Vagina (tissue), 2 donors: ENCODE measurements around the gene STX19. TPM values are rescaled to one million over a fixed set of nuclear protein-coding genes. Genes with fewer than 3 reads are reported as not detected.

Experiments
- DNase-seq, 2 donors: peaks; one replicate each; pipeline ENCODE4 v3.0.0-alpha.2; 2017; ENCODE audit errors: extremely low spot score in 2 of 2
- H3K27ac ChIP-seq: fragments of 200-600 bp; sonication (generic); one replicate; pipeline ENCODE4 v1.5.1; 2019
- H3K27me3 ChIP-seq: fragments of 200-600 bp; sonication (generic); one replicate; pipeline ENCODE4 v1.5.1; 2019
- H3K36me3 ChIP-seq, 2 donors: fragments of 200-600 bp; sonication (generic); one replicate each; pipeline ENCODE4 v1.5.1; 2017 to 2019
- H3K4me1 ChIP-seq: fragments of 200-600 bp; sonication (generic); one replicate; pipeline ENCODE4 v1.5.1; 2019
- H3K4me3 ChIP-seq, 2 donors: fragments of 200-600 bp; sonication (generic); 1 replicate in 1 of 2; 2 replicates in 1 of 2; pipeline ENCODE4 v1.5.1; 2016 to 2019
- H3K9me3 ChIP-seq: fragments of 200-600 bp; sonication (generic); one replicate; pipeline ENCODE4 v1.5.1; 2019
- POLR2A ChIP-seq, 2 donors: fragments of 450-650 bp; IDR thresholded peaks; one replicate each; pipeline ENCODE4 v1.6.1; 2017; ENCODE audit warnings: antibody characterized with exemption in 2 of 2, mild to moderate bottlenecking in 2 of 2, moderate library complexity in 2 of 2
- POLR2AphosphoS5 ChIP-seq, 2 donors: sonication (generic); formaldehyde crosslinking; IDR thresholded peaks; one replicate each; pipeline ENCODE4 v1.9.0; 2017; ENCODE audit warnings: antibody characterized with exemption in 2 of 2, mild to moderate bottlenecking in 2 of 2, low read depth in 1 of 2; ENCODE audit not compliant: insufficient read depth in 1 of 2
- intact Hi-C: fragments of 100-400 bp; cut with DNase I; formaldehyde crosslinking; loops from one replicate; pipeline ENCODE4 v1.15.1; 2023
- total RNA-seq: library from RNA; depleted of rRNA; stranded (reverse); fragments of >200 nt; gene quantifications from one replicate; pipeline ENCODE4 v1.2.3, GENCODE V29; 2016
- TF ChIP-seq, protein P1 (sequence below), 3 experiments: fragments of 450-650 bp in 2 of 3; fragments of 200-600 bp in 1 of 3; sonication (generic) in 1 of 3; IDR thresholded peaks; one replicate each; pipeline ENCODE4 v1.5.1; 2017 to 2019; ENCODE audit warnings: antibody characterized with exemption in 3 of 3, mild to moderate bottlenecking in 2 of 3, moderate library complexity in 2 of 3

Gene STX19
- total RNA-seq, 1 donor from 2014 or later: 2.5 TPM

DNA sequence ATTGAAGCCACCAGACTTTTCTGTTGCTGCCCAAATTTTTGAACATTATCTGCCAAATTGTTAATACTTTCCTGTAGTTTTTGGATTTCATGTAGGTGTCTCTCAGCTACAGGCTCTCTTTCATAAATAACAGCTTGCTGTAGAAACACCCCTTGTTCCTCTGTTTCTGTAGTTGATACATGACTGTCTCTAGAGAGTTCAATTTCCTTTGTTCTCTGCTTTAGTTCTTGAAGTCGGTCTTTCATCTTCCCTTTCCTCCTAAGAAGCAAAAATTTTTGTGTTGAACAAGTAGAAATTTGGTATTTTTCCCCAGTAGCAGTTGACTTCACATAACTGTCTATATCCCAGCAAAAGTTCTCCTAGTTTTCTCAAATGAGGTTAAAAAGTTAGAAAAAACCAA, 13.4 kb downstream of the STX19 start:
- Histone ChIP-seq H3K36me3 (no peaks in the 10 kb centered on the region), H3K27ac (no peak overlapping the region), H3K9me3 (no peaks in the 10 kb centered on the region), H3K27me3 (no peaks in the 10 kb centered on the region), H3K4me3 (no peak overlapping the region), H3K4me1 (no peaks in the 10 kb centered on the region)
- no peak for DNase-seq
- intact Hi-C loops: no loop called here
- no peak for TF ChIP-seq POLR2AphosphoS5 (IDR thresholded peaks at IDR 0.05; ENCODE audit: insufficient read depth in 1 of 2, low read depth in 1 of 2)
- TF ChIP-seq, protein P1, sequence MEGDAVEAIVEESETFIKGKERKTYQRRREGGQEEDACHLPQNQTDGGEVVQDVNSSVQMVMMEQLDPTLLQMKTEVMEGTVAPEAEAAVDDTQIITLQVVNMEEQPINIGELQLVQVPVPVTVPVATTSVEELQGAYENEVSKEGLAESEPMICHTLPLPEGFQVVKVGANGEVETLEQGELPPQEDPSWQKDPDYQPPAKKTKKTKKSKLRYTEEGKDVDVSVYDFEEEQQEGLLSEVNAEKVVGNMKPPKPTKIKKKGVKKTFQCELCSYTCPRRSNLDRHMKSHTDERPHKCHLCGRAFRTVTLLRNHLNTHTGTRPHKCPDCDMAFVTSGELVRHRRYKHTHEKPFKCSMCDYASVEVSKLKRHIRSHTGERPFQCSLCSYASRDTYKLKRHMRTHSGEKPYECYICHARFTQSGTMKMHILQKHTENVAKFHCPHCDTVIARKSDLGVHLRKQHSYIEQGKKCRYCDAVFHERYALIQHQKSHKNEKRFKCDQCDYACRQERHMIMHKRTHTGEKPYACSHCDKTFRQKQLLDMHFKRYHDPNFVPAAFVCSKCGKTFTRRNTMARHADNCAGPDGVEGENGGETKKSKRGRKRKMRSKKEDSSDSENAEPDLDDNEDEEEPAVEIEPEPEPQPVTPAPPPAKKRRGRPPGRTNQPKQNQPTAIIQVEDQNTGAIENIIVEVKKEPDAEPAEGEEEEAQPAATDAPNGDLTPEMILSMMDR (IDR thresholded peaks at IDR 0.05): no peak
- no peak for TF ChIP-seq POLR2A (IDR thresholded peaks at IDR 0.05)

DNA sequence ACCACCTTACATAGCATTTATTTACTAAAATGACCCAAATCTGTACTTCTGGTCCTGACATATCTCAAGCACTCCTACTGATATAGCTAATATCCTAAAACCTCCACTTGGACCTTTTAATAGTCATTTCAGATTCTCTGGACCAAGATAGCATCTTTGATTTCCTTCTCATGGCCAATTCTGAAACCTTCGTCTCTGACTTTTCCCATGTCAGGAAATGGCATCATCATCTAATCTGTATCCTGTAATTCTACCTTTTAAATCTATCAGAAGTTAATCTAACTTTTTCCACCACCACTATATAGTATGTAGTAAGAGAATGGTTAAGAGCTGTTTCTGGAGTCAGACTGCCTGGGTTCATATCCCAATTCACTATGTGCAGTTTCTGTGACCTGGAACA, 16.2 kb downstream of the STX19 start:
- Histone ChIP-seq H3K4me3 (no peak overlapping the region), H3K27me3 (no peaks in the 10 kb centered on the region), H3K9me3 (no peaks in the 10 kb centered on the region), H3K27ac (no peak overlapping the region), H3K36me3 (no peaks in the 10 kb centered on the region), H3K4me1 (no peaks in the 10 kb centered on the region)
- TF ChIP-seq POLR2AphosphoS5 (IDR thresholded peaks at IDR 0.05; ENCODE audit: insufficient read depth in 1 of 2, low read depth in 1 of 2) (no peak), POLR2A (IDR thresholded peaks at IDR 0.05) (no peak)
- TF ChIP-seq, protein P1 (IDR thresholded peaks at IDR 0.05): no peak
- intact Hi-C loops: no loop called here
- DNase-seq: no peak

DNA sequence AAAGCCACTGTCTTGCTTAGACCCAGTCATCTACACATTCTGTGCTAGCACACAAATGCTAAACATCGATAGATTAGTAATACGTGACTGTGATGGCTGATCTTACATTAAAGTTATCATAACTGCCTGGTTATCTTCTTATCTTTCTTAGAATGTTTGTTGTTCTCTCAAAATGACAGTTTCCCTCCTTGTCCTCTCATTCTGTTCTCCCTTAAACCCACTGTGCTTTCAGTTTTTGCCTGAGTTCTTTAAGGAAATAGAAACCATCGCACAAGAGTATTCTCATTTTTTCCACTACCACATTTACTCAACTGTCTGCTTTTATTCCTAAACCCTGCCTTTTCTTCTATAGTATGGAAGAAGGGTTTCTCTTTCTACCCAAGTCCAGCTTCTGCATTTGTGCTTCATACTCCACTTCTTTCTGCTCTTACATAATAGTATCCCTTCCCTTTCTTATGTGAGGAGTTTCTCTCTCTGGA, 17.1 kb downstream of the STX19 start:
- H3K27ac ChIP-seq: no peak overlapping the region
- TF ChIP-seq, protein P1 (IDR thresholded peaks at IDR 0.05): no peak
- TF ChIP-seq POLR2A (IDR thresholded peaks at IDR 0.05) (no peak), POLR2AphosphoS5 (IDR thresholded peaks at IDR 0.05; ENCODE audit: insufficient read depth in 1 of 2, low read depth in 1 of 2) (no peak)
- H3K9me3 ChIP-seq: no peaks in the 10 kb centered on the region
- intact Hi-C loops: no loop called here
- no peaks in the 10 kb centered on the region for H3K4me1 ChIP-seq
- H3K36me3 ChIP-seq: no peaks in the 10 kb centered on the region
- H3K27me3 ChIP-seq: no peaks in the 10 kb centered on the region
- no peak overlapping the region for H3K4me3 ChIP-seq
- no peak for DNase-seq

DNA sequence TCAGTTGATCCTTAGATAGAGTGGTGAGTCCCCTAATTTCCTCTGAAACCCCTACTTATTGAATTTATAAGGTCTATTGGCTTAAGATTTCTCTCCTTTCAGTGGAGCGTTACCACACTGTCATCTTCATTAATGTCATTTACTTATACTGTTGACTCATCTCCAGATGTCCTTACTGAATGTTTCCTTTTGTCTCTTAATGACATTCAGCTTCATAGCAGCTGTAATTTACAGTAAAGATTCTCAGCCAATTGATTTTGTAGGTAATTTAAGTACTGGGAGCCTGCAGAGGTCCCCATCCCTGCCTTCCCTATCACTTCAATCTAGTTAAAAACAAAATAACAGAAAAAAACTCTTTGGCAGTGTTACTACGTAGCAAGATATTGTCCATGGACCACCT, 18.8 kb downstream of the STX19 start:
- no peak overlapping the region for H3K27ac ChIP-seq
- no peaks in the 10 kb centered on the region for H3K27me3 ChIP-seq
- TF ChIP-seq POLR2AphosphoS5 (IDR thresholded peaks at IDR 0.05; ENCODE audit: insufficient read depth in 1 of 2, low read depth in 1 of 2): no peak
- TF ChIP-seq, protein P1 (IDR thresholded peaks at IDR 0.05): no peak
- TF ChIP-seq POLR2A (IDR thresholded peaks at IDR 0.05): no peak
- no peak overlapping the region for H3K4me3 ChIP-seq
- no peak for DNase-seq
- no peaks in the 10 kb centered on the region for H3K9me3 ChIP-seq
- H3K4me1 ChIP-seq: peaks cover 7% of the 10 kb centered on the region
- intact Hi-C loops: loop anchor here (5.0 kb wide), 1 partner anchor 58 kb away; no protein-coding TSS in a partner anchor
- no peaks in the 10 kb centered on the region for H3K36me3 ChIP-seq

GRCh38 chr3:94008253-94008652, 20.1 kb downstream of the STX19 start:
- no peaks in the 10 kb centered on the region for H3K36me3 ChIP-seq
- no peak overlapping the region for H3K27ac ChIP-seq
- H3K4me1 ChIP-seq: peaks cover 8% of the 10 kb centered on the region
- H3K9me3 ChIP-seq: no peaks in the 10 kb centered on the region
- H3K27me3 ChIP-seq: no peaks in the 10 kb centered on the region
- intact Hi-C loops: loop anchor here (5.0 kb wide), 1 partner anchor 59 kb away; no protein-coding TSS in a partner anchor
- H3K4me3 ChIP-seq: no peak overlapping the region
- DNase-seq: no peak
- TF ChIP-seq, protein P1 (IDR thresholded peaks at IDR 0.05): no peak
- no peak for TF ChIP-seq POLR2A (IDR thresholded peaks at IDR 0.05)
- no peak for TF ChIP-seq POLR2AphosphoS5 (IDR thresholded peaks at IDR 0.05; ENCODE audit: insufficient read depth in 1 of 2, low read depth in 1 of 2)
